ENCODE measurements around the gene ANKRD53. TPM values are rescaled to one million over a fixed set of nuclear protein-coding genes. Genes with fewer than 3 reads are reported as not detected.

ANKRD53 gene
- polyA plus RNA-seq, 1 of the 3 experiments (the other 2 are of a cell fraction) = 0.58 TPM

DNA sequence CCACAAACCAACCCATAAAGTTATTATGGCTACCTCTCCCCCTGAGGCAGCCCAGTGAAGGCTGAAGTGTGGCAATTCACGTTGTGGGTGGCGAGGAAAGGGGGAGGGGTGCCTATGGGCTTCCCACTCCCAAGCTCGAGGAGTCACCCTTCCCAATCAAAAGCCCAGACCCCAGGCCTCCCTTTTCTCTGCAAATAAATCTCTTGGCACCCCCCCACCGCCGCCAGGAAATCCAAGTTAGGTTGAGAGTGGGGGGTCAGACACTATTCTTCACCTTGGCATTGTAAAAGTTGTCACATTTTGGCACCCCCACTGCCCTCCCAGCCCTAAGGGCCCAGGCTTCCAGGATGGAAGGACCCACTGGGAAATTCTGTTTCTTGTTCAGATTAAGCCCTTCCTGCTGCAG is 6.9 kb downstream of the ANKRD53 start:
- H3K9me3 ChIP-seq = no peaks in the 10 kb centered on the region
- CTCF ChIA-PET = interaction anchor here (0.8 to 7.3 kb wide), 7 partner anchors 7 to 368 kb away, joined by 3 to 41 read pairs (median 3); partner anchors contain the start of gene TEX261
- no peak overlapping the region for H2AFZ ChIP-seq (ENCODE audit: low read depth)
- H3F3A ChIP-seq (replicated peaks; ENCODE audit: insufficient read depth) = no peaks in the 10 kb centered on the region
- POLR2A ChIA-PET = no interaction called here
- 100% methylated on average over 1 of the region's 5 CpGs for WGBS (ENCODE audit: low lambda C conversion rate)
- H3K9ac ChIP-seq = no peak overlapping the region
- no peaks in the 10 kb centered on the region for H3K79me2 ChIP-seq (ENCODE audit: insufficient read depth)
- H3K4me2 ChIP-seq = no peak overlapping the region
- H3K27me3 ChIP-seq (ENCODE audit: insufficient read depth) = no peaks in the 10 kb centered on the region
- TF ChIP-seq GABPA (IDR thresholded peaks at IDR 0.05; ENCODE audit: low read depth) = no peak
- no peak for TF ChIP-seq RXRA (IDR thresholded peaks at IDR 0.05; ENCODE audit: borderline replicate concordance, low read depth)
- TF ChIP-seq, protein P1, sequence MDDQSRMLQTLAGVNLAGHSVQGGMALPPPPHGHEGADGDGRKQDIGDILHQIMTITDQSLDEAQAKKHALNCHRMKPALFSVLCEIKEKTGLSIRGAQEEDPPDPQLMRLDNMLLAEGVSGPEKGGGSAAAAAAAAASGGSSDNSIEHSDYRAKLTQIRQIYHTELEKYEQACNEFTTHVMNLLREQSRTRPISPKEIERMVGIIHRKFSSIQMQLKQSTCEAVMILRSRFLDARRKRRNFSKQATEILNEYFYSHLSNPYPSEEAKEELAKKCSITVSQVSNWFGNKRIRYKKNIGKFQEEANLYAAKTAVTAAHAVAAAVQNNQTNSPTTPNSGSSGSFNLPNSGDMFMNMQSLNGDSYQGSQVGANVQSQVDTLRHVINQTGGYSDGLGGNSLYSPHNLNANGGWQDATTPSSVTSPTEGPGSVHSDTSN (IDR thresholded peaks at IDR 0.05) = no peak
- TF ChIP-seq TAF1 (IDR thresholded peaks at IDR 0.05; ENCODE audit: borderline replicate concordance, low read depth, low read length) = no peak
- no peak for TF ChIP-seq RAD21 (IDR thresholded peaks at IDR 0.05; ENCODE audit: low read length)
- TF ChIP-seq FOXM1 (IDR thresholded peaks at IDR 0.05; ENCODE audit: low read depth) = no peak
- TF ChIP-seq TCF12 (IDR thresholded peaks at IDR 0.05) = no peak
- no peak overlapping the region for H3K4me3 ChIP-seq (ENCODE audit: low read depth in 2 of 2, low read length in 1 of 2)
- H4K20me1 ChIP-seq (ENCODE audit: insufficient read depth) = no peaks in the 10 kb centered on the region
- no peak overlapping the region for H3K27ac ChIP-seq (ENCODE audit: low read depth in 2 of 2, low read length in 1 of 2)
- no peak for DNase-seq
- H3K36me3 ChIP-seq (replicated peaks in 1 of 2; ENCODE audit: control insufficient read depth in 1 of 2, insufficient read depth in 2 of 2, low read length in 1 of 2) = peaks cover 5 to 49% of the 10 kb centered on the region in 2 experiments
- no peaks in the 10 kb centered on the region for H3K4me1 ChIP-seq (ENCODE audit: control insufficient read depth in 1 of 2, insufficient read depth in 2 of 2, low read depth in 1 of 2, low read length in 1 of 2)
- no peaks in the 10 kb centered on the region for H3K9me2 ChIP-seq

DNA sequence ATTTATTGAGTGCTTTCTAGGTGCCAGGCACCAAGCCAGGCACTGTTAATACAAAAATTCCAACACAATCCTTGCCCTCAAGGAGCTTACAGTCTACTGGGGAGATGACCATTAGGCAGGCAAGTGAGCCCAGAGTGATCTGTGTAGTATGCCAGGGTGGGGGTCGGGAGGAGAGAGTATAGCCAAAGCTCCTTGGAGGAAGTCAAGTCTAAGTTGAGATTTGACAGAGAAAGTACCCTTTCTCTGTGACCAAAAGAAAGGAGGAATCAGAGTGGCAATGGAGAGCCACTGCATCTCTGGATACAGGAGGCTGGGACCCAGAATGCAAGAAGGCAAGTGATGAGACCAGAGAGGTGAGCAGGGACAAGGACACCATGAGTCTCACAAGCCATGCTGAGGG is 7.5 kb downstream of the ANKRD53 start:
- H3K79me2 ChIP-seq (ENCODE audit: insufficient read depth) = 0 out of 2 replicates have a peak, but pooled peaks cover 2% of the 10 kb centered on the region
- no peak for DNase-seq
- POLR2A ChIA-PET = no interaction called here
- TF ChIP-seq RFX5 (IDR thresholded peaks at IDR 0.05; ENCODE audit: low read length) (no peak), ELF1 (IDR thresholded peaks at IDR 0.05) (no peak), JUND (IDR thresholded peaks at IDR 0.05) (no peak), MXI1 (IDR thresholded peaks at IDR 0.05; ENCODE audit: low read depth, low read length) (no peak), POLR2AphosphoS5 (IDR thresholded peaks at IDR 0.05; ENCODE audit: low read depth, low read length) (no peak), TAF1 (IDR thresholded peaks at IDR 0.05; ENCODE audit: borderline replicate concordance, low read depth, low read length) (no peak), NRF1 (IDR thresholded peaks at IDR 0.05; ENCODE audit: low read depth, low read length) (no peak), SMC3 (IDR thresholded peaks at IDR 0.05; ENCODE audit: low read depth, low read length) (no peak), RAD21 (IDR thresholded peaks at IDR 0.05; ENCODE audit: low read length) (no peak), YY1 (IDR thresholded peaks at IDR 0.05; ENCODE audit: low read depth) (no peak), GATA2 (CRISPR knock-in tag; IDR thresholded peaks at IDR 0.05) (no peak)
- TF ChIP-seq, protein P2, sequence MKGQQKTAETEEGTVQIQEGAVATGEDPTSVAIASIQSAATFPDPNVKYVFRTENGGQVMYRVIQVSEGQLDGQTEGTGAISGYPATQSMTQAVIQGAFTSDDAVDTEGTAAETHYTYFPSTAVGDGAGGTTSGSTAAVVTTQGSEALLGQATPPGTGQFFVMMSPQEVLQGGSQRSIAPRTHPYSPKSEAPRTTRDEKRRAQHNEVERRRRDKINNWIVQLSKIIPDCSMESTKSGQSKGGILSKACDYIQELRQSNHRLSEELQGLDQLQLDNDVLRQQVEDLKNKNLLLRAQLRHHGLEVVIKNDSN (IDR thresholded peaks at IDR 0.05; ENCODE audit: borderline replicate concordance, low read depth) = no peak
- TF ChIP-seq, protein P3, sequence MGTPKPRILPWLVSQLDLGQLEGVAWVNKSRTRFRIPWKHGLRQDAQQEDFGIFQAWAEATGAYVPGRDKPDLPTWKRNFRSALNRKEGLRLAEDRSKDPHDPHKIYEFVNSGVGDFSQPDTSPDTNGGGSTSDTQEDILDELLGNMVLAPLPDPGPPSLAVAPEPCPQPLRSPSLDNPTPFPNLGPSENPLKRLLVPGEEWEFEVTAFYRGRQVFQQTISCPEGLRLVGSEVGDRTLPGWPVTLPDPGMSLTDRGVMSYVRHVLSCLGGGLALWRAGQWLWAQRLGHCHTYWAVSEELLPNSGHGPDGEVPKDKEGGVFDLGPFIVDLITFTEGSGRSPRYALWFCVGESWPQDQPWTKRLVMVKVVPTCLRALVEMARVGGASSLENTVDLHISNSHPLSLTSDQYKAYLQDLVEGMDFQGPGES (IDR thresholded peaks at IDR 0.05; ENCODE audit: low read depth, low read length) = no peak
- TF ChIP-seq, protein P4, sequence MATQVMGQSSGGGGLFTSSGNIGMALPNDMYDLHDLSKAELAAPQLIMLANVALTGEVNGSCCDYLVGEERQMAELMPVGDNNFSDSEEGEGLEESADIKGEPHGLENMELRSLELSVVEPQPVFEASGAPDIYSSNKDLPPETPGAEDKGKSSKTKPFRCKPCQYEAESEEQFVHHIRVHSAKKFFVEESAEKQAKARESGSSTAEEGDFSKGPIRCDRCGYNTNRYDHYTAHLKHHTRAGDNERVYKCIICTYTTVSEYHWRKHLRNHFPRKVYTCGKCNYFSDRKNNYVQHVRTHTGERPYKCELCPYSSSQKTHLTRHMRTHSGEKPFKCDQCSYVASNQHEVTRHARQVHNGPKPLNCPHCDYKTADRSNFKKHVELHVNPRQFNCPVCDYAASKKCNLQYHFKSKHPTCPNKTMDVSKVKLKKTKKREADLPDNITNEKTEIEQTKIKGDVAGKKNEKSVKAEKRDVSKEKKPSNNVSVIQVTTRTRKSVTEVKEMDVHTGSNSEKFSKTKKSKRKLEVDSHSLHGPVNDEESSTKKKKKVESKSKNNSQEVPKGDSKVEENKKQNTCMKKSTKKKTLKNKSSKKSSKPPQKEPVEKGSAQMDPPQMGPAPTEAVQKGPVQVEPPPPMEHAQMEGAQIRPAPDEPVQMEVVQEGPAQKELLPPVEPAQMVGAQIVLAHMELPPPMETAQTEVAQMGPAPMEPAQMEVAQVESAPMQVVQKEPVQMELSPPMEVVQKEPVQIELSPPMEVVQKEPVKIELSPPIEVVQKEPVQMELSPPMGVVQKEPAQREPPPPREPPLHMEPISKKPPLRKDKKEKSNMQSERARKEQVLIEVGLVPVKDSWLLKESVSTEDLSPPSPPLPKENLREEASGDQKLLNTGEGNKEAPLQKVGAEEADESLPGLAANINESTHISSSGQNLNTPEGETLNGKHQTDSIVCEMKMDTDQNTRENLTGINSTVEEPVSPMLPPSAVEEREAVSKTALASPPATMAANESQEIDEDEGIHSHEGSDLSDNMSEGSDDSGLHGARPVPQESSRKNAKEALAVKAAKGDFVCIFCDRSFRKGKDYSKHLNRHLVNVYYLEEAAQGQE (IDR thresholded peaks at IDR 0.05; ENCODE audit: low read depth, low read length) = no peak
- TF ChIP-seq, protein P5, sequence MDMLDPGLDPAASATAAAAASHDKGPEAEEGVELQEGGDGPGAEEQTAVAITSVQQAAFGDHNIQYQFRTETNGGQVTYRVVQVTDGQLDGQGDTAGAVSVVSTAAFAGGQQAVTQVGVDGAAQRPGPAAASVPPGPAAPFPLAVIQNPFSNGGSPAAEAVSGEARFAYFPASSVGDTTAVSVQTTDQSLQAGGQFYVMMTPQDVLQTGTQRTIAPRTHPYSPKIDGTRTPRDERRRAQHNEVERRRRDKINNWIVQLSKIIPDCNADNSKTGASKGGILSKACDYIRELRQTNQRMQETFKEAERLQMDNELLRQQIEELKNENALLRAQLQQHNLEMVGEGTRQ (IDR thresholded peaks at IDR 0.05; ENCODE audit: borderline replicate concordance, low read depth, low read length) = no peak
- TF ChIP-seq, protein P1 (IDR thresholded peaks at IDR 0.05) = no peak

More for the DNA sequence above, 7.5 kb downstream of the ANKRD53 start:
- CTCF ChIA-PET = interaction anchor here (0.8 to 7.3 kb wide), 6 partner anchors 8 to 369 kb away, joined by 3 to 41 read pairs (median 3); partner anchors contain the start of gene TEX261
- H3K4me1 ChIP-seq (ENCODE audit: control insufficient read depth in 1 of 2, insufficient read depth in 2 of 2, low read depth in 1 of 2, low read length in 1 of 2) = no peaks in the 10 kb centered on the region
- no peaks in the 10 kb centered on the region for H3K27me3 ChIP-seq (ENCODE audit: insufficient read depth)
- 86% methylated on average over 1 of the region's 1 CpG for WGBS (ENCODE audit: low lambda C conversion rate)
- H2AFZ ChIP-seq (ENCODE audit: low read depth) = no peak overlapping the region
- H4K20me1 ChIP-seq (ENCODE audit: insufficient read depth) = no peaks in the 10 kb centered on the region
- H3K27ac ChIP-seq (ENCODE audit: low read depth in 2 of 2, low read length in 1 of 2) = no peak overlapping the region
- H3K9ac ChIP-seq = no peak overlapping the region
- H3F3A ChIP-seq (replicated peaks; ENCODE audit: insufficient read depth) = no peaks in the 10 kb centered on the region
- no peaks in the 10 kb centered on the region for H3K9me3 ChIP-seq
- no peaks in the 10 kb centered on the region for H3K9me2 ChIP-seq
- H3K36me3 ChIP-seq (replicated peaks in 1 of 2; ENCODE audit: control insufficient read depth in 1 of 2, insufficient read depth in 2 of 2, low read length in 1 of 2) = peaks cover 5 to 54% of the 10 kb centered on the region in 2 experiments
- H3K4me3 ChIP-seq (ENCODE audit: low read depth in 2 of 2, low read length in 1 of 2) = no peak overlapping the region
- no peak overlapping the region for H3K4me2 ChIP-seq
